CD8-positive, alpha-beta memory T cell (primary cell): Measurements from ENCODE around the gene CRIP3. TPM values are rescaled to one million over a fixed set of nuclear protein-coding genes. Genes with fewer than 3 reads are reported as not detected.
A peak's percentile ranks its signal among the peaks of the same experiment; 100 is the strongest.

ENCODE experiments used
- CTCF ChIA-PET: fragments of 350-600 bp; sonication (Branson Sonifier 250); formaldehyde crosslinking; loops from one replicate; lab custom pipeline; 2021; ENCODE audit warnings: antibody characterized with exemption; lab: Charles Lee
- POLR2A ChIA-PET: fragments of 350-600 bp; sonication (Branson Sonifier 250); formaldehyde crosslinking; loops from one replicate; lab custom pipeline; 2021; ENCODE audit warnings: antibody characterized with exemption; lab: Charles Lee
- DNase-seq, 5 donors: peaks; one replicate each; pipeline versions ENCODE4 v3.0.0 to v3.0.0-alpha.2; 2020 to 2022; ENCODE audit warnings: mixed read lengths in 1 of 5
- H3K27ac ChIP-seq: one replicate; pipeline ENCODE4 v1.7.0; 2013; ENCODE audit warnings: low read depth, mild to moderate bottlenecking, low read length, moderate library complexity
- H3K27me3 ChIP-seq: 2 replicates; pipeline ENCODE4 v1.7.0; 2013; ENCODE audit warnings: low read length, mild to moderate bottlenecking; ENCODE audit not compliant: insufficient read depth, poor library complexity, severe bottlenecking
- H3K36me3 ChIP-seq: 2 replicates; pipeline ENCODE4 v1.7.0; 2013; ENCODE audit warnings: mild to moderate bottlenecking, low read length, moderate library complexity; ENCODE audit not compliant: insufficient read depth
- H3K4me1 ChIP-seq: 2 replicates; pipeline ENCODE4 v1.7.0; 2013; ENCODE audit warnings: mild to moderate bottlenecking, low read length, moderate library complexity; ENCODE audit not compliant: insufficient read depth
- H3K4me3 ChIP-seq: 2 replicates; pipeline ENCODE4 v1.7.0; 2013; ENCODE audit warnings: mild to moderate bottlenecking, low read length
- H3K9me3 ChIP-seq: 2 replicates; pipeline ENCODE4 v1.7.0; 2013; ENCODE audit warnings: mild to moderate bottlenecking, low read length
- H3K27ac Mint-ChIP-seq, 8 donors: one replicate each; pipeline ENCODE4 v1.8.0; 2020 to 2021; ENCODE audit warnings: mixed read lengths in 8 of 8, mild to moderate bottlenecking in 6 of 8, inconsistent platforms in 3 of 8, moderate library complexity in 3 of 8
- H3K27me3 Mint-ChIP-seq, 2 donors: one replicate each; pipeline ENCODE4 v1.8.0; 2020 to 2021; ENCODE audit warnings: mixed read lengths in 2 of 2, mild to moderate bottlenecking in 1 of 2, moderate library complexity in 1 of 2
- H3K36me3 Mint-ChIP-seq, 3 donors: one replicate each; pipeline ENCODE4 v1.8.0; 2020 to 2021; ENCODE audit warnings: mixed read lengths in 3 of 3, inconsistent platforms in 1 of 3, mild to moderate bottlenecking in 1 of 3
- H3K4me1 Mint-ChIP-seq, 3 donors: one replicate each; pipeline ENCODE4 v1.8.0; 2020 to 2021; ENCODE audit warnings: mixed read lengths in 3 of 3, inconsistent platforms in 1 of 3, mild to moderate bottlenecking in 1 of 3
- H3K4me3 Mint-ChIP-seq, 7 donors: one replicate each; pipeline ENCODE4 v1.8.0; 2020 to 2021; ENCODE audit warnings: mixed read lengths in 7 of 7, mild to moderate bottlenecking in 6 of 7, moderate library complexity in 4 of 7, inconsistent platforms in 2 of 7
- H3K9me3 Mint-ChIP-seq, 5 donors: one replicate each; pipeline ENCODE4 v1.8.0; 2020 to 2022; ENCODE audit warnings: mixed read lengths in 5 of 5, mild to moderate bottlenecking in 3 of 5, moderate library complexity in 2 of 5, inconsistent platforms in 1 of 5
- polyA plus RNA-seq: library from polyadenylated mRNA; unstranded; fragments of 300-500 nt; fragmentation: Illumina TruSeq; gene quantifications from one replicate; pipeline ENCODE4 v1.2.3, GENCODE V29; 2021
- total RNA-seq, 2 experiments: library from RNA; stranded (reverse); gene quantifications; one replicate each; pipeline ENCODE4 v1.2.3, GENCODE V29; 2021

Gene CRIP3
- total and polyA plus RNA-seq, 3 experiments from 2014 or later, result 0.63 TPM; not detected in 2

DNA sequence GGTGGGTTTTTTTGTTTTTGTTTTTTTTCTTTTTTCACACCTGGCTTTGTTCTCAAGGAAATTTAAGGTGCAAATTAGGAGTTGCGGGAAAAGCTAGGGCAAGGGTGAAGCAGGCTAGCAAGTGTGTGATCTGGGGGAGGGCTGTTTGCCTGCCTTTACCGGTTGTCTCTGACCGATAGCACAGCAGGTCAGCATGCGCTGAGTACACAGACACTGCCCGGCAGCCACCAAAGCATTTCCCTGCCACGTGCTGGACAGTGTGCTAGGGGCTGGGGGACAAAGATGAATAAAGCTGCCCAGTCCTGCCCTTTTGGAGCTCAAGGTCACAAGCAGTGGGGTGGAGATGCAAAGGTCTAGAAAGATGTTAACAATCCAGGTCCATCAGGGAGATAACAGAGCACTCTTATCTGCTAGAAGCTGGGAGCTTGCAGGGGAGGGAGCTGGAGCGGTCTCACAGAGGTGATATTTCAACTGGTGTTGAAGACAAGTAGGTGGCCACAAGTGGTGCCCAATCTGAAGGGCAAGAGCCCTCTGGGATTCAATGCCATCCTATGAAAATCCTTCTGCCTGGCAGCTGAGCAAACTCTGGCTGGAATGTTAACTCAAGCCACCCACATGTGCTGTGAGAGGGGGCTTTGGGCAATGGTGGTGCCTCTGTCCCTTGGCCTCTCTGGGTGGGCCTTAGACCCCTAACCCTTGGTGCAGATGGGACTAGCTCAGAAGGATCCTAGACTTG is 40.8 kb downstream of the CRIP3 start:
- H3K27me3 Mint-ChIP-seq, result peaks cover 13 to 14% of the 10 kb centered on the region in 2 donors
- peak overlapping the region in 1 of 8 donors; percentile 29 for H3K27ac Mint-ChIP-seq
- H3K9me3 ChIP-seq, result no peaks in the 10 kb centered on the region
- no peaks in the 10 kb centered on the region for H3K36me3 Mint-ChIP-seq
- DNase-seq, result no peak
- H3K4me1 Mint-ChIP-seq, result peaks cover 7 to 11% (median 8%) of the 10 kb centered on the region in 3 donors
- POLR2A ChIA-PET, result interaction anchor here (0.5 kb wide), 1 partner anchor 209 kb away, joined by 5 read pairs; no protein-coding TSS in a partner anchor
- no peaks in the 10 kb centered on the region for H3K9me3 Mint-ChIP-seq
- H3K4me1 ChIP-seq, result peaks cover 5% of the 10 kb centered on the region
- no peak overlapping the region for H3K4me3 ChIP-seq
- no peaks in the 10 kb centered on the region for H3K27me3 ChIP-seq
- CTCF ChIA-PET, result interaction anchor here (1.3 to 1.8 kb wide), 2 partner anchors 14 to 130 kb away, joined by 5 to 7 read pairs; no protein-coding TSS in a partner anchor
- H3K36me3 ChIP-seq, result no peaks in the 10 kb centered on the region
- H3K27ac ChIP-seq, result no peak overlapping the region
- peak overlapping the region in 2 of 7 donors; percentile 23 to 46 for H3K4me3 Mint-ChIP-seq

DNA sequence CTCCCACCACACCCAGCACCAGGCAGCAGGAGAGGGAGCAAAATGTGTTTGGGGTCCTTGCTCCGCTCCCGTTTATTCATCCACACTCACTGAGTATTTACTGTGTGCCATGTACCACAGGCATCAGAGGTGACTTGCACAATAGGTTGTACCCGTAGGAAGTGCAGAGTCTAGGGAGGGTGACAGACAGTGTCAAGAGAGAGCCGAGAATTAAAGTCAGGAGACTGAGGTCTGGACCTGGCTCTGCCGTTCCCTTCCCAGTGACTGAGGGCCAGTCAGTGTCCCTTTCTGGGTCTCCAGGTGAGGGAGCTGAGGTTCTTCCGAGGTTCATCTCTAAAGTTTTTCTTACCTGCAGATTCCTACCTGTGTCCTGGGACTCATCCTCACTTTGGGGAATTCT is 43.1 kb downstream of the CRIP3 start:
- Mint-ChIP-seq H3K27me3 (peaks cover 10 to 11% of the 10 kb centered on the region in 2 donors), H3K4me1 (peaks cover 7 to 11% (median 8%) of the 10 kb centered on the region in 3 donors), H3K36me3 (no peaks in the 10 kb centered on the region), H3K9me3 (no peaks in the 10 kb centered on the region), H3K27ac (no peak overlapping the region), H3K4me3 (no peak overlapping the region)
- Histone ChIP-seq H3K9me3 (no peaks in the 10 kb centered on the region), H3K36me3 (no peaks in the 10 kb centered on the region), H3K4me3 (no peak overlapping the region), H3K27me3 (no peaks in the 10 kb centered on the region), H3K27ac (no peak overlapping the region), H3K4me1 (peaks cover 5% of the 10 kb centered on the region)
- POLR2A ChIA-PET, result no interaction called here
- CTCF ChIA-PET, result interaction anchor here (1.2 kb wide), 1 partner anchor 133 kb away, joined by 4 read pairs; no protein-coding TSS in a partner anchor
- DNase-seq, result no peak

DNA sequence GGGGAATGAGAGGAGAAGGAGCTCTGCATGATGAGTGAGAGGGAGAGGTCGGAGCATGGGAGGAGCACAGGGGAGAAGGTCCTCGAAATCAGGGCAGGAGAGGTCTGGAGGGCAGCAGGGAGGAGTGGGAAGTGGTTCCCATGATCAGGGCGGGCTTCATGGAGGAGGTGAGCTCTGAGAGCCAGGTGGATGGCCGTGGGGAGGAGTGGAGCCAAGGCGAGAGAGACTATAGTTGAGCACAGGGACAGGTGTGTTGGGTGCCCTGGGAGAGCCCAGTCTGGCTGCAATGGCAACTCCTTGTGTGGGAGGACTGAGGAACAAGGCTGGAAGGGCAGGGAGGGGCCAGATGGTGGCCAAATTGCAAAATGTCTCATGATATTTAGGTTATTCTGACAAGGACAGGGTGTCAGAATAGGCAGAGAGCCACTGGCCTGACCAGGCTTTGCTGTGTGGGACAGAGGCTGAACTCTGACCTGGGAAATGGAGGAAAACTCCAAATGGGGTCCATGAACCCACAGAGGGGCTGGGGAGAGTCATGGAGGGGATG is 44.0 kb downstream of the CRIP3 start:
- peaks cover 5 to 7% of the 10 kb centered on the region in 2 donors for H3K27me3 Mint-ChIP-seq
- DNase-seq, result no peak
- peaks cover 5% of the 10 kb centered on the region for H3K4me1 ChIP-seq
- H3K4me1 Mint-ChIP-seq, result peaks cover 6 to 8% (median 7%) of the 10 kb centered on the region in 3 donors
- H3K27ac Mint-ChIP-seq, result peak overlapping the region in 1 of 8 donors; percentile 97
- ChIA-PET POLR2A (interaction anchor here (1.5 kb wide), 1 partner anchor 133 kb away, joined by 5 read pairs; no protein-coding TSS in a partner anchor), CTCF (interaction anchor here (0.7 to 1.5 kb wide), 10 partner anchors 9 to 252 kb away, joined by 3 to 4 read pairs (median 3); partner anchors contain the start of genes DNPH1, POLR1C and YIPF3)
- H3K27ac ChIP-seq, result no peak overlapping the region
- H3K9me3 Mint-ChIP-seq, result no peaks in the 10 kb centered on the region
- H3K36me3 ChIP-seq, result no peaks in the 10 kb centered on the region
- no peaks in the 10 kb centered on the region for H3K9me3 ChIP-seq
- H3K4me3 Mint-ChIP-seq, result no peak overlapping the region
- H3K4me3 ChIP-seq, result no peak overlapping the region
- no peaks in the 10 kb centered on the region for H3K27me3 ChIP-seq
- H3K36me3 Mint-ChIP-seq, result no peaks in the 10 kb centered on the region

DNA sequence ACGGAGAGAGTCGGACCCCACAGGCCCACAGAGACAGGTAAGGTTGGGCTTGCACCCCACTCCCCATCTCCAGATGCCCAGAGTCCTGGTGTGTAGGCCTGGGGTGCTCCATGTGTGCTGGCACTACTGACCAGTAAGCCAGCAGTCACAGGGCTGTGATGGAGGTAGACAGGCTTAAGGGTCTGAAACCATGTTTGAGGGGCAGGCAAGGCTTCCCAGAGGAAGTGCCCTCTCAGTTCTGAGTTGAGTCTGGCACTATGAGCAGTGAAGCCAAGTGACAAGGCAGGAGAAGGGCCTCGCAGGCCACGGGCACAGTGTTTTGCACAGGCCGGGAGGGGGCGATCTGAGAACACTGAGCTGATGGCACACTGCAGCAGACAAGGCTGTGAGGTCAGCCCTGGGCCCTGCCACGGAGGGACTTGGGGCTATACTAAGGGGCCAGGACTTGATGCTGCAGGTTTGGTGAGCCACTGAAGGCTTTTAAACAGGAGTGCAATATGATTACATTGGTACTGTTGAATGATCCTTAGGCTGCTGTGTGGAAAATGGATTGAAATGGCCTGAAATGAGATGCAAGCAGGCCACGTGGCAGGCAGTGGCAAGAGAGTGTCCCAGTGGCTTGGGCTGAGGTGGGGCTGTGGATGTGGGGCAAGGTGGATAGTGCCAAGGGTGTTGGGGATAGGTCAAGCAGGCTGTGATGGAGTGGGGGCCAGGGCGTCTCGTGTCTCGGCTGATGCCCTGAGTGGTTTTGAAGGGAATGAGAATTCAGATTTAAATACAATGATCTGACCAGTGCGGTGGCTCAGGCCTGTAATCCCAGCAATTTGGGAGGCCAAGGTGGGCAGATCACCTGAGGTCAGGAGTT is 45.1 kb downstream of the CRIP3 start:
- CTCF ChIA-PET, result interaction anchor here (0.7 to 2.6 kb wide), 15 partner anchors 9 to 253 kb away, joined by 3 to 18 read pairs (median 3); partner anchors contain the start of genes DNPH1, POLR1C and YIPF3
- peak overlapping the region in 1 of 8 donors; percentile 15 for H3K27ac Mint-ChIP-seq

DNA sequence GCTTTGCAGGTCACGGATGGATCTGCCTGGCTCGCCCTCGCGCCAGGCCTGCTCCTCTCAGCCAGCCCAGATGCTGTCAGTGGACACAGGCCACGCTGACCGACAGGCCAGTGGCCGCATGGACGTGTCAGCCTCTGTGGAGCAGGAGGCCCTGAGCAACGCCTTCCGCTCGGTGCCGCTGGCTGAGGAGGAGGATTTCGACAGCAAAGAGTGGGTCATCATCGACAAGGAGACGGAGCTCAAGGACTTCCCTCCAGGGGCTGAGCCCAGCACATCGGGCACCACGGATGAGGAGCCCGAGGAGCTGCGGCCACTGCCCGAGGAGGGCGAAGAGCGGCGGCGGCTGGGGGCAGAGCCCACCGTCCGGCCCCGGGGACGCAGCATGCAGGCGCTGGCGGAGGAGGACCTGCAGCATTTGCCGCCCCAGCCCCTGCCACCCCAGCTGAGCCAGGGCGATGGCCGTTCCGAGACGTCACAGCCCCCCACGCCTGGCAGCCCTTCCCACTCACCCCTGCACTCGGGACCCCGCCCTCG is 45.8 kb downstream of the CRIP3 start:
- POLR2A ChIA-PET, result interaction anchor here (1.5 kb wide), 1 partner anchor 135 kb away, joined by 5 read pairs; no protein-coding TSS in a partner anchor
- H3K27me3 ChIP-seq, result no peaks in the 10 kb centered on the region
- peaks cover 0 to 3% (median 3%) of the 10 kb centered on the region in 3 donors for H3K4me1 Mint-ChIP-seq

More for the DNA sequence above, 45.1 kb downstream of the CRIP3 start:
- no peaks in the 10 kb centered on the region for H3K36me3 ChIP-seq
- DNase-seq, result peak; percentile 52 to 81 (median 61)
- no peaks in the 10 kb centered on the region for H3K9me3 ChIP-seq
- peaks cover 0 to 4% of the 10 kb centered on the region in 2 donors for H3K27me3 Mint-ChIP-seq
- H3K4me3 Mint-ChIP-seq, result no peak overlapping the region
- H3K36me3 Mint-ChIP-seq, result no peaks in the 10 kb centered on the region
- POLR2A ChIA-PET, result interaction anchor here (1.5 kb wide), 1 partner anchor 134 kb away, joined by 5 read pairs; no protein-coding TSS in a partner anchor
- H3K4me3 ChIP-seq, result no peak overlapping the region
- H3K27ac ChIP-seq, result no peak overlapping the region
- no peaks in the 10 kb centered on the region for H3K9me3 Mint-ChIP-seq
- no peaks in the 10 kb centered on the region for H3K27me3 ChIP-seq
- H3K4me1 Mint-ChIP-seq, result peaks cover 0 to 3% (median 3%) of the 10 kb centered on the region in 3 donors
- no peaks in the 10 kb centered on the region for H3K4me1 ChIP-seq

DNA sequence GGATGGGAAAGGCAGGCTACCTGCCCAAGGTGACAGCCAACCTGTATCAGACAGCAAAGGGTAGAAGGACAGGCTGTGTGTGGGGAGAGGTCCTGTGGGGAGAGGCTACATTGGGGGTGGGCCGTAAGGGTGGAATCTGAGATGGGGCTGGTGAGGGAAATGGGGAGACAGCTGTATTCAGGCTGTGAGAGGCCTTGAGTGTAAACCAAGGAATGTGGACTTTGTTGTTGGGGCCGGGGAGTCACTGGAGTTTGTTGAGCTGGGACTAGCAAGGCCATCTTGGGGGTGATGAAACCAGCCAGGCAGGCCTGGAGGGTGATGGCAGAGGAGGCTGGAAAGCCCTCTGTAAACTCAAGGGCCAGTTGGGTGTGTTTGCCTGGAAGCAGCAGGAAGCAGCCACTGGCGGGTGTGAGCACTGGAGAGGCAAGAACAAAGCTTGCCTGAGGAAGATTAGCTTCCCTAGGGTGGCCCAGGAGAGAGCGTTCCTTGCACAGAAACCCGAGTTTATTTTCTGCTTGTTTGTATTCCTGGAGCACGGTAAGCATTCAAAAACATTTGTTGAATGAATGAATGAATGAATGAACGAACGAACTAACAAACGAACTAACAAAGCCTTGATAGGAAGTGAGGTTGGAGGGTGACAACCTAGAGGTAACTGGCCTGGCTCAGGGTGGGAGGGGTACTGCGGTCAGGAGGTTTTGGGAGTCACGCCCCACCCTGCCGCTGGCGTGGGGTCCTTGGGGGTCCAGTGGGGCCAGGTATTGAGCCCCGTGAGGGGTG is 46.4 kb downstream of the CRIP3 start:
- no peaks in the 10 kb centered on the region for H3K36me3 ChIP-seq
- H3K9me3 Mint-ChIP-seq, result no peaks in the 10 kb centered on the region
- H3K4me3 ChIP-seq, result no peak overlapping the region
- H3K27me3 ChIP-seq, result no peaks in the 10 kb centered on the region
- no peaks in the 10 kb centered on the region for H3K4me1 ChIP-seq
- H3K36me3 Mint-ChIP-seq, result no peaks in the 10 kb centered on the region
- ChIA-PET POLR2A (no interaction called here), CTCF (interaction anchor here (0.9 to 2.6 kb wide), 5 partner anchors 131 to 246 kb away, joined by 3 to 18 read pairs (median 4); no protein-coding TSS in a partner anchor)
- no peak overlapping the region for H3K4me3 Mint-ChIP-seq
- no peak overlapping the region for H3K27ac ChIP-seq
- peak overlapping the region in 3 of 8 donors; percentile 17 to 32 (median 17) for H3K27ac Mint-ChIP-seq
- H3K9me3 ChIP-seq, result no peaks in the 10 kb centered on the region
- peak in 1 of 5 donors; percentile 19 for DNase-seq
- H3K27me3 Mint-ChIP-seq, result peaks cover 6 to 7% of the 10 kb centered on the region in 2 donors
- peaks cover 0 to 3% (median 3%) of the 10 kb centered on the region in 3 donors for H3K4me1 Mint-ChIP-seq

More for the DNA sequence above, 45.8 kb downstream of the CRIP3 start:
- H3K4me3 ChIP-seq, result no peak overlapping the region
- CTCF ChIA-PET, result interaction anchor here (0.9 to 2.6 kb wide), 7 partner anchors 38 to 245 kb away, joined by 3 to 18 read pairs (median 3); no protein-coding TSS in a partner anchor
- H3K27ac Mint-ChIP-seq, result peak overlapping the region in 1 of 8 donors; percentile 69
- no peaks in the 10 kb centered on the region for H3K9me3 ChIP-seq
- DNase-seq, result peak in 1 of 5 donors; percentile 37
- H3K27me3 Mint-ChIP-seq, result peaks cover 0 to 5% of the 10 kb centered on the region in 2 donors
- H3K36me3 Mint-ChIP-seq, result no peaks in the 10 kb centered on the region
- no peaks in the 10 kb centered on the region for H3K4me1 ChIP-seq
- H3K4me3 Mint-ChIP-seq, result no peak overlapping the region
- H3K9me3 Mint-ChIP-seq, result no peaks in the 10 kb centered on the region
- H3K27ac ChIP-seq, result no peak overlapping the region
- no peaks in the 10 kb centered on the region for H3K36me3 ChIP-seq
